Peyer's patch (tissue), 4 donors: ENCODE results near the gene INHBA.

Experiments
- POLR2A ChIP-seq, 2 donors: fragments of 450-650 bp; IDR thresholded peaks; one replicate each; pipeline ENCODE4 v1.5.1; 2017; ENCODE audit warnings: antibody characterized with exemption in 2 of 2, mild to moderate bottlenecking in 2 of 2, moderate library complexity in 2 of 2
- TF ChIP-seq, protein P1 (sequence below), 6 experiments: fragments of 450-650 bp in 4 of 6; fragments of 200-600 bp in 2 of 6; sonication (generic) in 1 of 6; IDR thresholded peaks; one replicate each; pipeline ENCODE4 v1.5.1; 2017 to 2019; ENCODE audit warnings: antibody characterized with exemption in 6 of 6, mild to moderate bottlenecking in 3 of 6, moderate library complexity in 1 of 6

DNA sequence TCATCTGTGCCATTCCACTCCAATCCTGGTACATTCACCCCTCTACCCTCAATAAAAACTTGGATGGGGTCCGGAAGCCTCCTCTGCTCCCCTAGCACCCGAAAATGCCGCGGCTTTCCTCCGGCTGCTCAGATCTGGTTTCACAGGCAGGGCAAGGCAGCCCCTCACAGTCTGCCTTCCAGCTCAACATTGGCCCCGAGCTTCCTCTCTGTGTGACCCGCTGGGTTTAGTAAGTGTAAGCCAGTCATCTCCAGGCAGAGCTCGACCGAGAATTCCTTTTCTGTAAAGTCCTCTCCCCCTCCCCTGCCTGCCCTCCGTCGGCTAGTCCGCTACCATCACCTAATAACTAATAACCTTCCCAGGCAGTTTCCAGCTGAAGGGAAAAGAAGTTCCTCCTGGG is 3.4 kb downstream of the INHBA start:
- TF ChIP-seq, protein P1, sequence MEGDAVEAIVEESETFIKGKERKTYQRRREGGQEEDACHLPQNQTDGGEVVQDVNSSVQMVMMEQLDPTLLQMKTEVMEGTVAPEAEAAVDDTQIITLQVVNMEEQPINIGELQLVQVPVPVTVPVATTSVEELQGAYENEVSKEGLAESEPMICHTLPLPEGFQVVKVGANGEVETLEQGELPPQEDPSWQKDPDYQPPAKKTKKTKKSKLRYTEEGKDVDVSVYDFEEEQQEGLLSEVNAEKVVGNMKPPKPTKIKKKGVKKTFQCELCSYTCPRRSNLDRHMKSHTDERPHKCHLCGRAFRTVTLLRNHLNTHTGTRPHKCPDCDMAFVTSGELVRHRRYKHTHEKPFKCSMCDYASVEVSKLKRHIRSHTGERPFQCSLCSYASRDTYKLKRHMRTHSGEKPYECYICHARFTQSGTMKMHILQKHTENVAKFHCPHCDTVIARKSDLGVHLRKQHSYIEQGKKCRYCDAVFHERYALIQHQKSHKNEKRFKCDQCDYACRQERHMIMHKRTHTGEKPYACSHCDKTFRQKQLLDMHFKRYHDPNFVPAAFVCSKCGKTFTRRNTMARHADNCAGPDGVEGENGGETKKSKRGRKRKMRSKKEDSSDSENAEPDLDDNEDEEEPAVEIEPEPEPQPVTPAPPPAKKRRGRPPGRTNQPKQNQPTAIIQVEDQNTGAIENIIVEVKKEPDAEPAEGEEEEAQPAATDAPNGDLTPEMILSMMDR (IDR thresholded peaks at IDR 0.05), result no peak
- no peak for TF ChIP-seq POLR2A (IDR thresholded peaks at IDR 0.05)
